AG09319 (cell line): ENCODE data around the gene NUDT21.

Source experiments
- DNase-seq: peaks from one replicate; pipeline ENCODE4 v3.0.0-alpha.2; 2010; ENCODE audit warnings: low read depth; ENCODE audit errors: extremely low read depth
- TF ChIP-seq, protein P1 (sequence below): IDR thresholded peaks from 2 replicates; pipeline ENCODE4 v1.5.1; 2011; ENCODE audit warnings: low read depth, mild to moderate bottlenecking, inconsistent platforms, low read length, moderate library complexity

Gene NUDT21

DNA sequence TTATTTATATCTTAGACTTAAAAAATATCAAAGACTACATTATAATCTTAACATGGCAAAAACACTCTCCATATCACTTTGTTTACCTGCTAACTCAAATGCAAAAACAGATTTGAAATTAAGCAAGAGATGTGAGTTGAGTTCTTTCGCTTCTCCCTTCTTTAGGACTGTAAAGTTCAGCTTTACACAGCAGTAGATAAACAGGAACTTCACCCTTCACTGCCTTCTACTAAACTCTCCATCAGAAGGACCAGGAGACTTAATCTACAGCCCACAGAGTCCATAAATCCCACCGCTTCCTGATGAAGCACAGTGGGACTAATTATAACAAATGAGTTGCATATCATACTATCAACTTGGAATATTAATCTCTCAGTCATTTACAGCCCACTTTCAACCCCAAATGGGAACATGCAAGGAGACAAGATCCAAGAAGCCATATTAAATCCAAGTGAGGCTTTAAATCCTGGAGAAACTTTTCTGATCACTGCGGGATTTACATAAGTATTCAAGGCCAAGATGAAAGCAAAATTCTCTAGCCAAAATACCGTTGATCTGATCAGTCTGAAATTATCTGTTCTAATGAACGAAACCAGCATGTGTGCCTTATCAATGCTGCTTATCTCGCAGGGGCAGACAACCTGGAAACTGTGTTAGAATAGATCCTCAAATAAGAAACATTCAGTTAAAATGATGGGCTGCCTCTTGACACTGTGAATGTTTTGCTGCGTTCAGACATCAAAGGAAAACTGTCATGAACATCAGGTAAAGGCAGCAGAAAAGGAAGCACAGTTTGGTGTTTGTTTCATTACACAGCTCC is 27.3 kb downstream of the NUDT21 start:
- TF ChIP-seq, protein P1, sequence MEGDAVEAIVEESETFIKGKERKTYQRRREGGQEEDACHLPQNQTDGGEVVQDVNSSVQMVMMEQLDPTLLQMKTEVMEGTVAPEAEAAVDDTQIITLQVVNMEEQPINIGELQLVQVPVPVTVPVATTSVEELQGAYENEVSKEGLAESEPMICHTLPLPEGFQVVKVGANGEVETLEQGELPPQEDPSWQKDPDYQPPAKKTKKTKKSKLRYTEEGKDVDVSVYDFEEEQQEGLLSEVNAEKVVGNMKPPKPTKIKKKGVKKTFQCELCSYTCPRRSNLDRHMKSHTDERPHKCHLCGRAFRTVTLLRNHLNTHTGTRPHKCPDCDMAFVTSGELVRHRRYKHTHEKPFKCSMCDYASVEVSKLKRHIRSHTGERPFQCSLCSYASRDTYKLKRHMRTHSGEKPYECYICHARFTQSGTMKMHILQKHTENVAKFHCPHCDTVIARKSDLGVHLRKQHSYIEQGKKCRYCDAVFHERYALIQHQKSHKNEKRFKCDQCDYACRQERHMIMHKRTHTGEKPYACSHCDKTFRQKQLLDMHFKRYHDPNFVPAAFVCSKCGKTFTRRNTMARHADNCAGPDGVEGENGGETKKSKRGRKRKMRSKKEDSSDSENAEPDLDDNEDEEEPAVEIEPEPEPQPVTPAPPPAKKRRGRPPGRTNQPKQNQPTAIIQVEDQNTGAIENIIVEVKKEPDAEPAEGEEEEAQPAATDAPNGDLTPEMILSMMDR, result no peak
- no peak for DNase-seq

DNA sequence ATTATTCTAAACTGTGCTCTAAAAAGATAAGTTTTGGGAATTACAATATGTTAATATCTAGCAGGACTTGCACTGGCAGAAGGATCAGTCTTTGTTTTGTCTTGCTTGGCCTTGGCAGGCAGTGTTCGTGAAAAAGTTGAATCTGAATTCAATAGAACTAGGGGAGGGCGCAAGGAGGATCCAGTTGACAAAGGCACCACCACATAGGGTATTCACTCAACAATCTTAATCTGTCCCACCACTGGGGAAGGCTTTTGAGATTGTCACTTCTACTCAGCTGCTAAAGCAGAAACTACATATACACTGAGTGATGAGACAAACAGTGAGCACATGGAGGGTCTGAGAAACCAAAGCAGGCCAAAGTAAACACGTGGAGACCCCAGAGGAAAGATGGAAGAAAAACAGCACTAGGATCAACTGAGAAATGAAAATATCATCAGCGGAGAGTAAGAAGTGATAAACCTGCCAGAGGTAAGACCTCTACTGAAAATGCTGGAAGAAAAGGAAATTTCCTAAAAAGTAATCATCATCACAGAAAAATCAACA is 28.2 kb downstream of the NUDT21 start:
- no peak for DNase-seq

DNA sequence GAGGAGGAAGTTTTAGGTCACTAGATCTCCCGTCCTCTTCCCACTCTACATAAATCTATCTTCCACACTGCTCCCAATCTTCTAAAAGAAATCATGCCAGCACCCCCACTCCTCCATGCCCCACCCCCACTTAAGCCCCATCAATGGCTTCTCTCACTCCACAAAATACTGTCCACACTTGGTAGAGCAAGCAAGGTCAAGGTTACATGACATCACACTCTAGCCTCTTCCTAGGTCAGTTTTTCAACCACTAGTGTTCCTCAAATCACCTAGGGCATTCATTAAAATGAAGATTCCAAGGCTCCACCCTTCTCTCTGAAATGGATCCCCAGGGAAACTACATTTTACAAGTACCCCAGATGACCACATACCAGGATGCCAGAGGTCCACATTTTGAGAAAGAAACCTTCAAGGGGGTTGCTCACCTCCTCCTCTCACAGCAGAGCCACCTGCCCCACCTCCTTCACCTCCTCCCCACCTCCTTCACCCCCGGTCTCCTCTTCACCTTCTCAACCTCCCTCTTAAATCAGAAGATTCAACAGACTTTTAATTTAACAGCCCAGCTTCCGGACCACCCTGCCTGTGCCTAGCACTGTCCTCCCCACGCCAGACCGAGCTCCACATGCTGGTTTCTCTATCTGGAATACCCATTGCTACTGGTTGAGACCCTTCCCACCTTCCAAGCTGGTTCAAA is 29.0 kb downstream of the NUDT21 start:
- DNase-seq, result no peak
- TF ChIP-seq, protein P1, result no peak

More for the DNA sequence above, 28.2 kb downstream of the NUDT21 start:
- TF ChIP-seq, protein P1, result no peak

DNA sequence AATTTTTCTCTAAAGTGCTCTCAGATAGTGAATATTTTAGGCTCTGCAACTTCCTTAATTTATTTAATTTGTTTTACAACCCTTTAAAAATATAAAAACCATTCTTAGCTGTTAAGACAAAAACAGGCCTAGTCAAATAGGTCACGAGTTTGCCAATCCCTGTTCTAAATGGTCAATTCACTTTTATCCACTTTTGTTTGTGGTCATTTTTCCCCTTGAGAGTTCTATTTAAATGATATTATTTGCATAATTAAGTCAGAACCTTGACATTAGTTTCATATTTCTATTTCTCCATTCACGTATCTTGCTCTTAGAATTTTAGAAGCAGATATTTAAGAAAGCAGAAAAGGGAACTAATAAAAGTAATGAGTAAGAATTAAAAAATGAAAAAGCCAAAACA is 29.8 kb downstream of the NUDT21 start:
- TF ChIP-seq, protein P1, result no peak
- DNase-seq, result no peak

DNA sequence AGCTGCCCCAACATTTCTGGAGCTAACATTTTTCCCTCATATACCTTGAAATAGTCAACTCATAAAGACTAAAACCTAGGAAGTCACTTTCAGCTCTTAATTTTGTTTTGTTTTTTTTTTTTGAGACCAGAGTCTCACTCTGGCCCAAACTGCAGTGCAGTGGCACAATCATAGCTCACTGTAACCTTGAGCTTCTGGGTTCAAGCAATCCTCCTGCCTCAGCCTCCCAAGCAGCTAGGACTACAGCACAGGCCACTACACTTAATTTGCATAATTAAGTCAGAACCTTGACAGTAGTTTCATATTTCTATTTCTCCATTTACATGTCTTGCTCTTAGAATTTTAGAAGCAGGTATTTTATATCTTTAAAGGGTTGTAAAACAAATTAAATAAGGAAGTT is 30.5 kb downstream of the NUDT21 start:
- TF ChIP-seq, protein P1, result no peak
- no peak for DNase-seq

DNA sequence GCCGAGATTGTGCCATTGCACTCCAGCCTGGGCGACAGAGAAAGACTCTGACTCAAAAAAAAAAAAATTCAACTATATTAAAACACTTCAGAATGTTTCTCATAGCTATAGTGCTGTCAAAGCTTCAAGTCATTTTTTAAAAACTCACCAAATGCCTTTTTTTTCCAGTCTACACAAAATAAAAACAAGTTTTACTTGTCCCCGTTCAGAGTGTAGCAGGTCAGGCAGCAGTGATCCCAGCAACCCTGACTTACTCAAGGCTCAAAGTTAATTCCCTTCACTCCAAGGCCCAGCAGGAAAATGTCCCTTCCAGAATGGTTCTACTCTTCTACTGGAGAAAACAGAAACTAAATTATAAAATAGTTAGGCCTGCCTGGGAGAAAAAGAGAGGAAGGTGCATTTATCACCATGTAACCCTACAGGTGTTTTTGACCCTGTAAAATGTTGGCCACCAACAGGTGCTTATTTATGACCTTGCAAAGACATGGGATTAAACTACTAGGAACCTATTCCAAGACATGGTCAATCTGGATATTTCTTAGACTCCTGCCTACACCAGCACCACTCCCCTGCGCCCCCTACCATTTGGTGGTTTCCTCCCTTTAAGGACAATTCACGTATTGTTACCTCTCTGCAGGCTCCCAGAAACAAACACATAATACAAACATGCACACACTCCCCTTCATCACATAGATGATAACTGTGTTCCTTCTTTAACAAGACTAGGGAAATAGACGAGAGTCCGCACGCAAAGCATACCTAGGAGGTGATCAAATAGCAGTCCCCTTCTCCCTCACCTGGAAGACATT is 31.2 kb downstream of the NUDT21 start:
- DNase-seq, result no peak
- TF ChIP-seq, protein P1, result no peak

DNA sequence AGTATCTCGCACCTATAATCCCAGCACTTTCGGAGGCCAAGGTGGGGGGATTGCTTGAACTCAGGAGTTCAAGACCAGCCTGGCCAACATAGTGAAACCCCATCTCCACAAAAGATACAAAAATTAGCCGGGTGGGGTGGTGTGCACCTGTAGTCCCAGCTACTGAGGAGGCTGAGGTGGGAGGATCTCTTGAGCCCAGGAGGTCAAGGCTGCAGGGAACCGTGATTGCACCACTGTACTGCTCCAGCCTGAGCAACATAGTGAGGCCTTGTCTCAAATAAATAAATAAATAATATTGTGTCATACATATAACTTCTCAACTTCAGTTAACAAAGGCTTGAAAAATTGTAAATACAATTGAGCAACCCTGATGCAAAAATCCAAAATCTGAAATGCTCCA is 34.0 kb downstream of the NUDT21 start:
- DNase-seq, result no peak
- TF ChIP-seq, protein P1, result no peak
